Epithelial cell of esophagus (primary cell): Measurements from ENCODE around the gene TOX2.

Experiments used
- DNase-seq: peaks from one replicate; pipeline ENCODE4 v3.0.0; 2010; ENCODE audit warnings: low read depth
- H3K4me3 ChIP-seq: 2 replicates; pipeline ENCODE4 v1.5.1; 2011; ENCODE audit warnings: mild to moderate bottlenecking, low read length, control low read depth
- TF ChIP-seq, protein P1 (sequence below): IDR thresholded peaks from 2 replicates; pipeline ENCODE4 v1.5.1; 2011; ENCODE audit warnings: low read depth, mild to moderate bottlenecking, low read length, control low read depth, inconsistent platforms; ENCODE audit not compliant: insufficient read depth; ENCODE audit errors: missing control alignments

TOX2 gene

GRCh38 chr20:44093249-44093582 lies 178.6 kb downstream of the TOX2 start:
- no peak overlapping the region for H3K4me3 ChIP-seq
- TF ChIP-seq, protein P1, sequence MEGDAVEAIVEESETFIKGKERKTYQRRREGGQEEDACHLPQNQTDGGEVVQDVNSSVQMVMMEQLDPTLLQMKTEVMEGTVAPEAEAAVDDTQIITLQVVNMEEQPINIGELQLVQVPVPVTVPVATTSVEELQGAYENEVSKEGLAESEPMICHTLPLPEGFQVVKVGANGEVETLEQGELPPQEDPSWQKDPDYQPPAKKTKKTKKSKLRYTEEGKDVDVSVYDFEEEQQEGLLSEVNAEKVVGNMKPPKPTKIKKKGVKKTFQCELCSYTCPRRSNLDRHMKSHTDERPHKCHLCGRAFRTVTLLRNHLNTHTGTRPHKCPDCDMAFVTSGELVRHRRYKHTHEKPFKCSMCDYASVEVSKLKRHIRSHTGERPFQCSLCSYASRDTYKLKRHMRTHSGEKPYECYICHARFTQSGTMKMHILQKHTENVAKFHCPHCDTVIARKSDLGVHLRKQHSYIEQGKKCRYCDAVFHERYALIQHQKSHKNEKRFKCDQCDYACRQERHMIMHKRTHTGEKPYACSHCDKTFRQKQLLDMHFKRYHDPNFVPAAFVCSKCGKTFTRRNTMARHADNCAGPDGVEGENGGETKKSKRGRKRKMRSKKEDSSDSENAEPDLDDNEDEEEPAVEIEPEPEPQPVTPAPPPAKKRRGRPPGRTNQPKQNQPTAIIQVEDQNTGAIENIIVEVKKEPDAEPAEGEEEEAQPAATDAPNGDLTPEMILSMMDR = no peak
- no peak for DNase-seq

DNA sequence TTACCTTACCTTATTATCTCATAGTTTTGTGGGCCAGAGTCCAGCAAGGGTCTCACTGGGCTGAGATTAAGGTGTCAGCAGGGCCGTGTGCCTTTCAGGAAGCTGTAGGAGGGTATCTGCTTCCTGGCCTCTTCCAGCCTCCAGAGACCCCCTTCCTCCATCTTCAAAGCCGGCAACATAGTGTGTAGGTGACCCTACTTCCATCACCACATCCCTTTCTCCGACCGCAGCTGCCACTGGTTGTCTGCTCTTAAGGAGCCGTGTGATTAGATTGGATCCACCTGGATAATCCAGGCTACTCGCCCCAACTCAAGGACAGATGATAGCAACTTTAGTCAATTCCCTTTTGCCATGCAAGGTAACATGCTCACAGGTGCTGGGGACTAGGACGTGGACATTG lies 181.2 kb downstream of the TOX2 start:
- TF ChIP-seq, protein P1 = no peak
- no peak overlapping the region for H3K4me3 ChIP-seq
- DNase-seq = no peak

DNA sequence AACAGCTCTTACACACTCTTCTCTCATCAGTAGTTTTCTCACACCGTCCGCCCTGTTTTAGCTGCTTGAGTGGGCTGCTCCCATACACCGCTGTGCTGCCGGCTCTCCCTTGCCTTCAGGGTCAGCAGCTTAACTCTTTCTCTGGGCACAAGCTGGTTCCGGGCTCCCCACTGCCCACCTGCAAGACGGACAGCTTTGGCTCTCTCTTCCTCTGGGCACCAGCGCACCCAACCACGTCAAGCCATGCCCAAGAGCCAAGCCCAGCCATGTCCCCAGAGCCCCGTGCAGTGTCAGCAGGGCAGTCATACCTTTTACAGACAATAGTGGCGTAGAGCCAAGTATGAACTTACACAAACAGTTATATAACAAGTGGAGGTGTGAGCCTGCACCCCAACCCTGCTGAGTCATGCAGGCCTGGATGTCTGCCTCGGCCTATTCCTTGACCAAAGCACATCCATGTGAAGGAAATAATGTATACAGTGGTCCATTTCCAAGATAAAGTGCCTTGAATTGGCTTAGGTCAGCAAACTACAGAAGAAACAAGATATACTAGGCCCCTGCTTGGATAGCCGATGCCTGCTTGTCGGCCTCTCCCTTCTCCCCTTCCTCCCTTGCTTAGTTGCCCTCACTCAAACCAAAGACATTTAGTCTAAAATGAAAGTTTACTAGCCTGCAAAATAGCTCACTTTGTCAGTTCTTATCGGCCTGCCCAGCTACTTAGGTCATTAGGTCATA lies 183.0 kb downstream of the TOX2 start:
- DNase-seq = peak; percentile 78
- no peak overlapping the region for H3K4me3 ChIP-seq
- TF ChIP-seq, protein P1 = no peak

DNA sequence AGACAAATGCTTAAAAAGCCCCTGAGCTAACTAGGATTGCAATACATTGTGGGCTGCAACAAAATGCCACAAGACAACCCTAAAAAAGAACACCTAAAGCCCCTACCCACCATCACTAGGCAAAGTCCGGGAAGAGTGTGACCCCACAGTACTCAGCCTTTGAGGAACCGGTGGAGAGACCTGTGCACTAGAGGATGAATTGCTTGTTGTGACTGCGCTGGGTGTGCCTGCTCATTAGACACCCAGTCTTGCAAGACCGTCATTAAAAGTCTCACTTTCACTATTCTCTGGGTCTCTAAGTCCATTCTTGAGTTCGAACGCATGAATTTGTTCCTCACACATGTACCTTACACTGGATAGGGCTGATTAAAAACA lies 183.6 kb downstream of the TOX2 start:
- no peak for DNase-seq
- TF ChIP-seq, protein P1 = no peak
- H3K4me3 ChIP-seq = no peak overlapping the region

DNA sequence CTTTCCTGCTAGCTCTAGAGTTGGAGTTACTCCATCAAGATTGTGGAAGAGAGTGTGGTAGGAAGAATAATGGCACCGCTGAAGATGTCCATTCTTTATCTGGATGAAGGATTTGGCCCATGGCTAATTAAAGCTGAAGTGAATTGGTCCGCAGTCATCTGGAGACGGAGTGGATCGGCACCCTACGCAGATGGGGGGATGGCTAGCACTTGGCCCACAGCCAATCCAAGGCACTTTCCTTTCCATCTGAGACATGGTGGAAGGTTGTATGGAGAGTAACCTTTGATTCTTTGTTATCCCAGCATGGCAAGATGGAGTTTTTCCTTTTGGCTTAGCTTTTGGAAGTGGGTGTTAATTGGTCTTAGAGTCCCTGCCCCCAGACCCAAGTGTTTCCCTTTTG lies 184.0 kb downstream of the TOX2 start:
- H3K4me3 ChIP-seq = no peak overlapping the region
- DNase-seq = no peak
- TF ChIP-seq, protein P1 = no peak

- TF ChIP-seq, protein P1 = no peak
- no peak for DNase-seq
- no peak overlapping the region for H3K4me3 ChIP-seq
Measured at GRCh38 chr20:44099832-44100231, 185.2 kb downstream of the TOX2 start.

DNA sequence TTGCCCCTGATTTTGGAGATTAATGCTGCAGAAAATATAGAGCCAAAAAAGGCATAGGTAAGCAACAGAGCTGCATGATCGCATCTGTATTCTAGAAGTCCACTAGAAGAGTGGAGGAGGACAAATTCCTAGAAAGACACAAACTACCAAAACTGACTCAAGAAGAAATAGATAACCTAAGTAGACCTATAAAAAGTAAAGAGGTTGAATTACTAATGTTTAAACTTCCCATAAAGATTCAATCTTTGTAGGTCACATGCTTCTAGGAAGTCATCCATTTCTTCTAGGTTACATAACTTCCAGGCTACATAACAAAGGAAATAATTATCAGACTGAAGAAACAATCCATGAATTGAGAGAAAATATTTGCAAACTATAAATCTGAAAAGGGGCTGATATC lies 187.9 kb downstream of the TOX2 start:
- TF ChIP-seq, protein P1 = no peak

More for the DNA sequence above, 187.9 kb downstream of the TOX2 start:
- DNase-seq = no peak
- H3K4me3 ChIP-seq = no peak overlapping the region
